Stomach (tissue), 4 donors: Measurements from ENCODE around the gene POLR2C.

ENCODE experiments used
- CTCF ChIP-seq, 7 experiments: fragments of 450-650 bp in 4 of 7; fragments of 200-600 bp in 3 of 7; sonication (generic) in 3 of 7; IDR thresholded peaks; one replicate each; pipeline ENCODE4 v1.5.1; 2016 to 2019; ENCODE audit warnings: antibody characterized with exemption in 7 of 7, control low read depth in 2 of 7, mild to moderate bottlenecking in 1 of 7
- POLR2A ChIP-seq, 4 donors: fragments of 450-650 bp; IDR thresholded peaks; one replicate each; pipeline ENCODE4 v1.6.1; 2016; ENCODE audit warnings: antibody characterized with exemption in 4 of 4, control low read depth in 2 of 4, mild to moderate bottlenecking in 1 of 4, moderate library complexity in 1 of 4

- TF ChIP-seq POLR2A (IDR thresholded peaks at IDR 0.05), result no peak
- no peak for TF ChIP-seq CTCF (IDR thresholded peaks at IDR 0.05)
Observed at GRCh38 chr16:57468346-57468745, 5.9 kb downstream of the POLR2C start.
